ENCODE data around the gene XPC.

The XPC gene

GRCh38 chr3:14150491-14151230, 27.7 kb downstream of the XPC start:
- Histone ChIP-seq H3K4me1 (ENCODE audit: control insufficient read depth, insufficient read depth, low read length) (no peaks in the 10 kb centered on the region), H3K9ac (ENCODE audit: low read length) (no peak overlapping the region), H3K9me3 (ENCODE audit: control insufficient read depth, low read length) (no peaks in the 10 kb centered on the region), H3K27me3 (ENCODE audit: control insufficient read depth, insufficient read depth, low read length) (no peaks in the 10 kb centered on the region), H3K36me3 (ENCODE audit: control insufficient read depth, insufficient read depth, low read length) (peaks cover 6% of the 10 kb centered on the region), H3K4me3 (ENCODE audit: low read length) (no peak overlapping the region)

GRCh38 chr3:14150078-14150477, 28.3 kb downstream of the XPC start:
- Histone ChIP-seq H3K36me3 (ENCODE audit: control insufficient read depth, insufficient read depth, low read length) (peaks cover 6% of the 10 kb centered on the region), H3K4me1 (ENCODE audit: control insufficient read depth, insufficient read depth, low read length) (peaks cover 4% of the 10 kb centered on the region), H3K9me3 (ENCODE audit: control insufficient read depth, low read length) (no peaks in the 10 kb centered on the region), H3K4me3 (ENCODE audit: low read length) (no peak overlapping the region), H3K27me3 (ENCODE audit: control insufficient read depth, insufficient read depth, low read length) (no peaks in the 10 kb centered on the region), H3K9ac (ENCODE audit: low read length) (no peak overlapping the region)

GRCh38 chr3:14148041-14148985, 30.1 kb downstream of the XPC start:
- H3K36me3 ChIP-seq (ENCODE audit: control insufficient read depth, insufficient read depth, low read length): peaks cover 6% of the 10 kb centered on the region
- no peak overlapping the region for H3K9ac ChIP-seq (ENCODE audit: low read length)

GRCh38 chr3:14147617-14148016, 30.8 kb downstream of the XPC start:
- Histone ChIP-seq H3K9ac (ENCODE audit: low read length) (no peak overlapping the region), H3K4me3 (ENCODE audit: low read length) (no peak overlapping the region), H3K36me3 (ENCODE audit: control insufficient read depth, insufficient read depth, low read length) (peaks cover 6% of the 10 kb centered on the region), H3K9me3 (ENCODE audit: control insufficient read depth, low read length) (no peaks in the 10 kb centered on the region), H3K4me1 (ENCODE audit: control insufficient read depth, insufficient read depth, low read length) (peaks cover 17% of the 10 kb centered on the region), H3K27me3 (ENCODE audit: control insufficient read depth, insufficient read depth, low read length) (no peaks in the 10 kb centered on the region)

More at GRCh38 chr3:14148041-14148985, 30.1 kb downstream of the XPC start:
- Histone ChIP-seq H3K9me3 (ENCODE audit: control insufficient read depth, low read length) (no peaks in the 10 kb centered on the region), H3K4me3 (ENCODE audit: low read length) (no peak overlapping the region), H3K27me3 (ENCODE audit: control insufficient read depth, insufficient read depth, low read length) (no peaks in the 10 kb centered on the region), H3K4me1 (ENCODE audit: control insufficient read depth, insufficient read depth, low read length) (peaks cover 17% of the 10 kb centered on the region)

- Histone ChIP-seq H3K4me3 (ENCODE audit: low read length) (no peak overlapping the region), H3K4me1 (ENCODE audit: control insufficient read depth, insufficient read depth, low read length) (peaks cover 17% of the 10 kb centered on the region), H3K9ac (ENCODE audit: low read length) (no peak overlapping the region), H3K27me3 (ENCODE audit: control insufficient read depth, insufficient read depth, low read length) (no peaks in the 10 kb centered on the region), H3K36me3 (ENCODE audit: control insufficient read depth, insufficient read depth, low read length) (peaks cover 6% of the 10 kb centered on the region), H3K9me3 (ENCODE audit: control insufficient read depth, low read length) (no peaks in the 10 kb centered on the region)
These were observed 31.4 kb downstream of the XPC start for GRCh38 chr3:14147066-14147435.

GRCh38 chr3:14146381-14147065, 31.9 kb downstream of the XPC start:
- Histone ChIP-seq H3K9ac (ENCODE audit: low read length) (no peak overlapping the region), H3K4me1 (ENCODE audit: control insufficient read depth, insufficient read depth, low read length) (peaks cover 17% of the 10 kb centered on the region), H3K9me3 (ENCODE audit: control insufficient read depth, low read length) (no peaks in the 10 kb centered on the region), H3K4me3 (ENCODE audit: low read length) (no peak overlapping the region), H3K36me3 (ENCODE audit: control insufficient read depth, insufficient read depth, low read length) (peaks cover 6% of the 10 kb centered on the region), H3K27me3 (ENCODE audit: control insufficient read depth, insufficient read depth, low read length) (no peaks in the 10 kb centered on the region)

- H3K4me3 ChIP-seq (ENCODE audit: low read length): no peak overlapping the region
- no peak overlapping the region for H3K9ac ChIP-seq (ENCODE audit: low read length)
- no peaks in the 10 kb centered on the region for H3K9me3 ChIP-seq (ENCODE audit: control insufficient read depth, low read length)
- H3K4me1 ChIP-seq (ENCODE audit: control insufficient read depth, insufficient read depth, low read length): peaks cover 17% of the 10 kb centered on the region
- H3K36me3 ChIP-seq (ENCODE audit: control insufficient read depth, insufficient read depth, low read length): peaks cover 6% of the 10 kb centered on the region
- no peaks in the 10 kb centered on the region for H3K27me3 ChIP-seq (ENCODE audit: control insufficient read depth, insufficient read depth, low read length)
These were observed 32.6 kb downstream of the XPC start for GRCh38 chr3:14145670-14146380.

- Histone ChIP-seq H3K36me3 (ENCODE audit: control insufficient read depth, insufficient read depth, low read length) (peaks cover 7% of the 10 kb centered on the region), H3K4me1 (ENCODE audit: control insufficient read depth, insufficient read depth, low read length) (peaks cover 17% of the 10 kb centered on the region), H3K9me3 (ENCODE audit: control insufficient read depth, low read length) (no peaks in the 10 kb centered on the region), H3K9ac (ENCODE audit: low read length) (no peak overlapping the region), H3K27me3 (ENCODE audit: control insufficient read depth, insufficient read depth, low read length) (no peaks in the 10 kb centered on the region), H3K4me3 (ENCODE audit: low read length) (no peak overlapping the region)
These were observed 33.2 kb downstream of the XPC start for GRCh38 chr3:14145236-14145635.

GRCh38 chr3:14144423-14145075, 33.9 kb downstream of the XPC start:
- H3K4me3 ChIP-seq (ENCODE audit: low read length): no peak overlapping the region
- peaks cover 11% of the 10 kb centered on the region for H3K36me3 ChIP-seq (ENCODE audit: control insufficient read depth, insufficient read depth, low read length)
- H3K9me3 ChIP-seq (ENCODE audit: control insufficient read depth, low read length): no peaks in the 10 kb centered on the region
- H3K9ac ChIP-seq (ENCODE audit: low read length): peak overlapping the region; percentile 13
- peaks cover 17% of the 10 kb centered on the region for H3K4me1 ChIP-seq (ENCODE audit: control insufficient read depth, insufficient read depth, low read length)
- H3K27me3 ChIP-seq (ENCODE audit: control insufficient read depth, insufficient read depth, low read length): no peaks in the 10 kb centered on the region

GRCh38 chr3:14143271-14144225, 34.9 kb downstream of the XPC start:
- Histone ChIP-seq H3K36me3 (ENCODE audit: control insufficient read depth, insufficient read depth, low read length) (peaks cover 16% of the 10 kb centered on the region), H3K9ac (ENCODE audit: low read length) (peak overlapping the region; percentile 13), H3K4me3 (ENCODE audit: low read length) (no peak overlapping the region), H3K9me3 (ENCODE audit: control insufficient read depth, low read length) (no peaks in the 10 kb centered on the region), H3K27me3 (ENCODE audit: control insufficient read depth, insufficient read depth, low read length) (no peaks in the 10 kb centered on the region), H3K4me1 (ENCODE audit: control insufficient read depth, insufficient read depth, low read length) (peaks cover 17% of the 10 kb centered on the region)
